NAMALWA (cell line): ENCODE measurements around the gene NAA80.

Experiments used
- DNase-seq: peaks from one replicate; pipeline ENCODE4 v3.0.0-alpha.2; 2015; ENCODE audit warnings: low spot score

Gene NAA80

GRCh38 chr3:50327943-50328691 lies 28.9 kb upstream of the NAA80 start, which contains the start of gene TUSC2:
TUSC2 (minus strand) TSS chr3:50328223; CDS start chr3:50328099, 124 bp downstream.
- DNase-seq, result peak; percentile 93

- DNase-seq, result no peak
Measured at GRCh38 chr3:50327129-50327528, 27.9 kb upstream of the NAA80 start.

DNA sequence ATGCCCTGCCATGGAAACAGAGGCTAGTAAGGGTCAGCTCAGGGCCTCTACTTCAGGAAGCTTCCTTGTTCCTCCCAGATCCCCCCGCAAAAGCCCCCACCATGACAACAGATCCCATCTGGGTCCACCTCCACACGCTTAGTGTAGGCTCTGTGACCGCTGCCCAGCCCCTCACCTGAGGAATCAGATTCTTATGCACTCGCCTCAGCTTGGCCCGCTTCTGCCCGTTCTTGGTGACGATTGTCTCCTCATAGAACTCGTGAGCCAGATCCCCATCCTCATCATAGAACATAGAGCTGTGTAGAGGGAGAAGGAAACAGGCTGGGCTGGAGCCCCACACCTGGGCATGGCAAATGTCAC lies 27.0 kb upstream of the NAA80 start:
- DNase-seq, result no peak

DNA sequence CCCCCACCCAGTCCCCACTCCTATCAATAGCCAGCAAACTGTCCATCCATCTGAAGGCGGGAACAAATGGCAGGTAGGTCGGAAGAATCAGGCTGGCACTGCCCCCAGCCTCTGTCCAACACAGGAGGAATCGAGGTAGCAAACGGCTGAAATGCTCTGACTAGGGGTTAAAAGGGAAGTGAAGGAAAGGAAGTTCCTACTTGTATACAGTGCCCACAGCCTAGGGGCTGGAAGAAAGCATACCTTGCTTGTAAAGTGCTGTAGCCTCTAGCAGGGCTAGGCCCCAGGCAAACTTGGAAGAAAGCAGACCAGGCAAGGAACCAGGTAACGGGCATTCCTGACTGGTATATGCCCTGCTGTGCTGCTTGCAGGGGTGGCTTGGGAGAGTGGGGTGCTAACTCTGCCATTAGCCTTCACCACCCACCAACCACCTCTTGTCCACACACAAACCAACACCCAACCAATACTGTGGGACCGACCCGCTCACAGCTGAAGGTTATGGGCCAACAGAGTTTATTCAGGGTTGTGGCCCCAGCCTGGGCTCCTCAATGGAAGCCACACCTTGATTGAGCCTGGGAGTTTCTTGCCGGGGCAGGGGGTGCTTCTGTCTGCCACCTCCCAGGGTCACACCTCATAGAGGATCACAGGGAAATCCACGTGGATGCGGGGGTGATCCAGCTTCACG lies 26.4 kb upstream of the NAA80 start:
- no peak for DNase-seq

GRCh38 chr3:50325113-50325480 lies 25.9 kb upstream of the NAA80 start:
- no peak for DNase-seq

GRCh38 chr3:50324351-50325112 lies 25.3 kb upstream of the NAA80 start:
- peak; percentile 74 for DNase-seq

- DNase-seq, result no peak
Measured at GRCh38 chr3:50323614-50324199, 24.5 kb upstream of the NAA80 start.

DNA sequence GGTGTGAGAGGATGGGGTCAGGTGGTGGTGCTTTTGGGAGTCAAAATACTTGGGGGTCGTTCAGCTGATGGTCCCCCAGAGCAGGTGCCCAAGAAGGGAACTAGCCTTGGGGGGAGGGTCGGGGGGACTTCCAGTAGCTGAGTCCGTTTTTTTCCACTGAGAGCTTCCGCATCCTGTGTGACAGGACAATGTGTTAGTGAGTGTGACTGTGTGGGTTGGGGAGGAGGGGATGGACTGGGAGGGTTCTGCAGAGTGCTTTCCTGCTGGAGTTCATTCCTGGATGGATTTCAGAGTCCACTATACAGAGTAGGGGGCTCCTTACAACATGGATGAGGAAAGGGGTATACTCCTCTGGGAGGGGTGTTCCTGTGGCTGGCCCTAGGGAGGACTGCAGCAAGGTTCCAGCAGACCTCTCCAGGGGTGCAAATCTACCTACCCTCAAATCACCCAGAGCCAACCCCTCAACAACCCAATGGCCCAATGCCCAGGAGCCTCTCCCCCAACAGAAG lies 23.9 kb upstream of the NAA80 start:
- no peak for DNase-seq

- no peak for DNase-seq
Measured at GRCh38 chr3:50322386-50323091, 23.3 kb upstream of the NAA80 start, which contains the start of gene HYAL2. HYAL2 (minus strand) TSS chr3:50322745; CDS start chr3:50320489, 2,256 bp downstream.

GRCh38 chr3:50322115-50322385 lies 22.8 kb upstream of the NAA80 start:
- DNase-seq, result no peak

GRCh38 chr3:50321336-50322114 lies 22.3 kb upstream of the NAA80 start:
- DNase-seq, result peak; percentile 77

DNA sequence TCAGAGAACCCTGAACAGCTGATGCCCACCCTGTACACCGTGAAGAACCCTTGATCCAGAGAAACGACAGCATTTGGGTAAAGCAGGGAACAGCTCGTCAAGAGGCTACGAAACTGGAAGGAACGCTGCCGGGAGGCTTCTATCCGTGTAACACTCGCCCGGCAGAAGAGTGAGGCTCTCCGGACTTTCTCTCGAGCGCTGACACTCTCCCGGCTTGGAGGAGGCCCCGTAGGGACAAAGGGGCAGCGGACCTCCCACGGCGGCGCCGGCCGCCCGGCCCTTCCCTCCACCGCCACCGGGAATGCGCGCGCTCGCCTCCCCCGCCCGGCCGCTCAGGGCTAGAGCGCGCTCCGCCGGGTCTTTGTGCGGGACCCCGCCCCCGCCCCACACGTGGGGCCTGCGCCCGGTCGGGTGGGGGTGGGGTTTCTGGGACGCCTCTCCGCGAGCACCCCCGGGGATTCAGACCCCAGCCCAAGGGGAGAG lies 21.7 kb upstream of the NAA80 start:
- DNase-seq, result peak; percentile 35

DNA sequence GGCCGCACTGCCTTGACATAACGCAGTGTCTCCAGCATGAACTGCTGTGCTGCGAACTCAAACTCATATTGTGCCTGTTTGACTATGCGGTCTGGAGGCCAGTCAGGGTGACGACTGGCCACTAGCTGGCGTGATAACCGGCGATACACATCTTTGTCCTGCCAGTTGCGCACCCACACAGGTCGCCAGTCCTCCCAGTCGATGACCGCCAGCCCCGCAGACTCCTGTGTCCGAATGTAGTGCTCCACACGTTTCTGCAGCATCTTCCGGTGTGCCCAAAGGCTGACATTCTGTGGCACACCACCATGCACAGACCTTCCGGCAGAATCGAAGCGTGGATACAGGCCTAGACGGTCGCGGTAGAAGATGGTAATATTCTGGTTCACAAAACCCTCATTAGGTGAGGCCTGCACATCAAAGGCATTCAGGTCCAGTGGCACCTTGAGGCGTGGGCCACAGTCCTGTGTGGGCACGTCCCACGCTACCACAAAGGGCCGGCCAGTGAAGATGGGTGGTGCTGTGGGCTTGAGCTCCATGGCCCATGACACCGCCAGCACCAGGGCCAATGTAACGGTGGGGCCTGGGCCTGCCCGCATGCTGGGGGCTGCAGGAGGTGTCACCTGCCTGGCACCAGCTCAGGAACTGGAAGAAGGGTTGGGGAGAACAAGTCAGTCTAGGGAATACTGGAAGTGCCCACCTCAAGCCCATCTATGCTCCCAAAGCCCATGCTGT lies 20.9 kb upstream of the NAA80 start:
- DNase-seq, result no peak

- no peak for DNase-seq
Measured at GRCh38 chr3:50319181-50319893, 20.1 kb upstream of the NAA80 start.

GRCh38 chr3:50318615-50319014 lies 19.4 kb upstream of the NAA80 start:
- no peak for DNase-seq

- DNase-seq, result no peak
Measured at GRCh38 chr3:50318163-50318562, 19.0 kb upstream of the NAA80 start.

DNA sequence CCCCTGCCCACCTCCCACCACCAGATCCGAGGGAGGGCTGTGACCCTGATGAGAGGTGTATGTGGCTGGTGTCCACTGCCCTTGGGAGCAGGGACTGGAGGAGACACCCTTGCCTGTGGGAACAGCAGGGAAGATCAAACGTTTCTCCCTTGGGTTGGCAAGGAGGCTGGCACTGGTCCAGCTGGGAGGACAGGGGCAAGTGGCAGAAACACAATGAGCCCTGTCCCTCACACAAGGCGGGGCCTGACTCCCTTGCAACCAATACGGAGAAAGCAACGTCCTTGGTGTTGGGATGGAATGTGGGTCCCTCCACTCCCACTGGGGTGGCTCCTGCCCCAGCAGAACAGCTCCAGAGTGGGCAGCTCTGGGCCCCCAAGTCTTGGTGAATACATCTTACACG lies 18.1 kb upstream of the NAA80 start:
- DNase-seq, result no peak

- DNase-seq, result peak; percentile 28
Measured at GRCh38 chr3:50316657-50317242, 17.5 kb upstream of the NAA80 start.

GRCh38 chr3:50314816-50315215 lies 15.6 kb upstream of the NAA80 start:
- no peak for DNase-seq
